Spinal cord (tissue), 10 donors: ENCODE measurements around the gene SPSB2. TPM values are rescaled to one million over a fixed set of nuclear protein-coding genes. Genes with fewer than 3 reads are reported as not detected.
"Not testable (repeated sequence)": the region's sequence is repeated elsewhere in the genome, so short reads cannot be mapped to it uniquely, and the experiment has no call there.

Experiments used
- DNase-seq, 6 donors: peaks; one replicate each; pipeline versions ENCODE4 v3.0.0 to v3.0.0-alpha.2; 2013 to 2015; ENCODE audit warnings: low spot score in 6 of 6, low read depth in 4 of 6
- H3K27ac ChIP-seq: one replicate; pipeline ENCODE4 v1.5.1; 2013; ENCODE audit warnings: low read depth, low read length, control low read depth
- H3K27me3 ChIP-seq: one replicate; pipeline ENCODE4 v1.6.1; 2013; ENCODE audit warnings: low read length; ENCODE audit not compliant: control insufficient read depth, insufficient read depth
- H3K36me3 ChIP-seq: one replicate; pipeline ENCODE4 v1.6.1; 2013; ENCODE audit warnings: low read length; ENCODE audit not compliant: control insufficient read depth, insufficient read depth
- H3K4me1 ChIP-seq: one replicate; pipeline ENCODE4 v1.6.1; 2013; ENCODE audit warnings: low read length; ENCODE audit not compliant: control insufficient read depth, insufficient read depth
- H3K4me3 ChIP-seq: one replicate; pipeline ENCODE4 v1.5.1; 2013; ENCODE audit warnings: low read depth, low read length, control low read depth
- H3K9me3 ChIP-seq: one replicate; pipeline ENCODE4 v1.6.1; 2013; ENCODE audit warnings: low read length; ENCODE audit not compliant: control insufficient read depth, insufficient read depth
- WGBS: methylation state at CpG from one replicate; pipeline ENCODE4 v1.1.5; 2013; ENCODE audit warnings: missing lambda C conversion rate; ENCODE audit not compliant: insufficient coverage; 5-methylcytosine and 5-hydroxymethylcytosine counted together
- polyA plus RNA-seq, 2 donors: library from polyadenylated mRNA; unstranded; fragments of 120-200 nt; gene quantifications; one replicate each; pipeline ENCODE4 v1.2.1, GENCODE V29; 2013; ENCODE audit not compliant: insufficient read length in 2 of 2
- total RNA-seq, 2 donors: library from RNA; depleted of rRNA in 1 of 2; stranded (reverse); fragments of 120-200 nt in 1 of 2; fragments of >200 nt in 1 of 2; gene quantifications; one replicate each; pipeline versions ENCODE4 v1.2.3 to v1.2.4, GENCODE V29; 2013 to 2014
- donor health status: healthy.

The SPSB2 gene
- total and polyA plus RNA-seq, 4 donors: 3.5 to 10.0 (median 5.5) TPM

DNA sequence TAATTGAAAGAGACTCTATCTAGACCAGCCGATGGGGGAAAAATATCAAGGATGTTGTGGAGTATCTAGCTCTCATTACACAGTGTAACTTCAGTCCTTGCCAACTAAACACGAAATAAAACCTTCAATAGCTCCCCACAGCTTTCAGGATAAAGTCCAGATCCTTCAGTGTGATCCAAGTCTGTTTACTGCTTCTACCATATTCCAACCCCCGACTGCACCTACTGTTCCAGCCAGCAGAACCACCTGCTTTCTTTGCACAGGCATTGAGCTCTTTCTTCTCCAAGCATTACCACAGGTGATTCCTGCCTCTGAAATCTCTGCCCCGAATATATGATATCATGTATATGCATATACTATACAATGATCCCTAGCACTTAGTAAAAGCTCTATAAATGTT, 29.3 kb upstream of the SPSB2 start:
- peaks cover 2% of the 10 kb centered on the region for H3K36me3 ChIP-seq
- H3K9me3 ChIP-seq: no peaks in the 10 kb centered on the region
- no peak overlapping the region for H3K27ac ChIP-seq
- no peak for DNase-seq
- 67% methylated on average over 1 of the region's 4 CpGs for WGBS
- H3K27me3 ChIP-seq: no peaks in the 10 kb centered on the region
- H3K4me3 ChIP-seq: no peak overlapping the region
- peaks cover 22% of the 10 kb centered on the region for H3K4me1 ChIP-seq

DNA sequence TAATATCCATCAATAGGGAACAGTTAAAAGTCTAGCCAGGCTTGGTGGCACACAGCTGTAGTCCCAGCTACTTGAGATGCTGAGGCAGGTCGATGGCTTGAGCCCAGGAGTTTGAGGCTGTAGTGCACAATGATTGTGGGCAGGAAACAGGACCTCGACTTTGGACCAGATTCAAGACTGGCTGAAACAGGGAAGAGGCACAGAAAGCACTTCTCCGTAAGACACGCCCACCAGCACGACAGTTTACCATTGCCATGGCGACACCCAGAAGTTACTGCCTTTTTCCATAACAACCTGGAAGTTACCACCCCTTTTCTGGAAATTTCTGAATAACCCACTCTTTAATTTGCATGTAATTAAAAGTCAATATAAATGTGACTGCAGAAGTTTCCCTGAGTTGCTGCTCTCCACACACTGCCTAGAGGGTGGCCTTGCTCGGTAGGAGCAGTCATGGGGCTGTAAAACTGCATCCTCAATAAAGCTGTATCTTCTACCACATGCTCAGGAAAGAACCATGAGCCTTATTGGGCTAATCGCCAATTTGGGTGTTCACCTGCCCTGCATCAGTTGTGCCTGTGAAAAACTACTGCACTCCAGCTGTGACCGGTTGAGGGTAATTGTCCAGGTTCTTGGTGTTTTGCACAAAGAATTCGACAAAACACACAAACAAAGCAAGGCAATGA, 26.9 kb upstream of the SPSB2 start:
- 27% methylated on average over 5 of the region's 10 CpGs for WGBS
- Histone ChIP-seq H3K4me1 (peaks cover 15% of the 10 kb centered on the region), H3K27me3 (no peaks in the 10 kb centered on the region), H3K36me3 (no peaks in the 10 kb centered on the region), H3K9me3 (no peaks in the 10 kb centered on the region), H3K4me3 (no peak overlapping the region), H3K27ac (peak overlapping the region; percentile 84)
- DNase-seq: peak in 3 of 6 donors; percentile 75 to 87 (median 82)

DNA sequence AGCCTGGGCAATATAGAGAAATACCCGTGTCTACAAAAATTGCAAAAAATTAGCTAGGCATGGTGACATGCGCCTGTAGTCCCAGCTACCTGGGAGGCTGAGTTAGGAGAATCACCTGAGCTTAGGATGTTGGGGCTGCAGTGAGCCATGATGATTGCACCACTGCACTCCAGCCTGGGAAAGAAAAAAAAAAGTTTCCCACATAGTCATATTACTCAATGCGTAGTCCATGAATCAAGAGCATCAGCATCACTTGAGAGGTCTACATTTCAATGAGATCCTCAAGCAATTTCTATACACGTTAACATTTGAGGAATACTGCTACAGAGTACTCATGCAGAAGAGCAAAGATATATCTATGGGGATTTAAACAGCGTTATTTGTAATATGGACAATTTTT, 26.3 kb upstream of the SPSB2 start:
- Histone ChIP-seq H3K27me3 (no peaks in the 10 kb centered on the region), H3K4me1 (peaks cover 13% of the 10 kb centered on the region), H3K36me3 (no peaks in the 10 kb centered on the region), H3K9me3 (no peaks in the 10 kb centered on the region), H3K4me3 (no peak overlapping the region), H3K27ac (peak overlapping the region; percentile 84)
- DNase-seq: no peak
- 100% methylated on average over 1 of the region's 5 CpGs for WGBS

DNA sequence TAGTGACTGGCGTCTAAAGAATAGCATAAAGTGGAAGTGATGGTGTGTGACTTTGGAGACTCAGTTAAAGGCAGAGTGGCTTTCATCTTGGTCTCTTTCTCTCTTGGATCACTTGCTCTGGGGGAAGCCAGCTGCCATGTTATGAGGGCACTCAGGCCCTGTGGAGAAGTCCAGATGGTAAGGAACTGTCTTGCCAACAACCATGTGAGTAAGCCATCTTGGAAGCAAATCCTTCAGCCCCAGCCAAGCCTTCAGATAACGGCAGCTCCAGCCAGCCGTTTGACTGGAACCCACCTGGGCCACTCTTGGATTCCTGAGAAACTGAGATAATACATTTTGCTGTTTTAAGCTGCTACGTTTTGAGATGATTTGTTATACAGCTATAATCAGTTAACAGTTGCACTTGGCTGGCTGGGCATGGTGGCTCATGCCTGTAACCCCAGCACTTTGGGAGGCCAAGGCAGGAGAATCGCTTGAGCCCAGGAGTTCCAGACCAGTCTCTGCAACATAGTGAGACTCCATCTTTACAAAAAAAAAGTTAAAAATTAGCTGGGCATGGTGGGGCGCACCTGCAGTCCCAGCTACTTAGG, 23.8 kb upstream of the SPSB2 start:
- Histone ChIP-seq H3K4me3 (no peak overlapping the region), H3K4me1 (peaks cover 13% of the 10 kb centered on the region), H3K27me3 (no peaks in the 10 kb centered on the region), H3K9me3 (no peaks in the 10 kb centered on the region), H3K27ac (no peak overlapping the region), H3K36me3 (no peaks in the 10 kb centered on the region)
- peak in 1 of 6 donors; percentile 49 for DNase-seq
- 61% methylated on average over 3 of the region's 6 CpGs for WGBS

DNA sequence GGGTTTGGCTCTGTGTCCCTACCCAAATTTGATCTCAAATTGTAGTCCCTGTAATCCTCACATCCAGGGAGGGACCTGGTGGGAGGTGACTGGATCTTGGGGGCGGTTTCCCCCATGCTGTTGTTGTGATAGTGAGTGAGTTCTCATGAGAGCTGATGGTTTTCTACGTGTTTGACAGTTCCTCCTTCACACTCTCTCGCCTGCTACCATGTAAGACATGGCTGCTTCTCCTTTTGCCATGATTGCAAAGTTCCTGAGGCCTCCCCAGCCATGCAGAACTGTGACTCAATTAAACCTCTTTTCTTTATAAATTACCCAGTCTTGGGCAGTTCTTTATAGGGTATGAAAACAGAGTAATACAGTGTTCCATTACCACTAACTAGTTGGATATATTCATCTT, 21.2 kb upstream of the SPSB2 start:
- no peak for DNase-seq
- Histone ChIP-seq H3K9me3 (no peaks in the 10 kb centered on the region), H3K4me1 (peaks cover 15% of the 10 kb centered on the region), H3K36me3 (no peaks in the 10 kb centered on the region), H3K4me3 (no peak overlapping the region), H3K27ac (no peak overlapping the region), H3K27me3 (no peaks in the 10 kb centered on the region)
- no CpG with 5 or more reads among the region's 3 CpGs for WGBS

DNA sequence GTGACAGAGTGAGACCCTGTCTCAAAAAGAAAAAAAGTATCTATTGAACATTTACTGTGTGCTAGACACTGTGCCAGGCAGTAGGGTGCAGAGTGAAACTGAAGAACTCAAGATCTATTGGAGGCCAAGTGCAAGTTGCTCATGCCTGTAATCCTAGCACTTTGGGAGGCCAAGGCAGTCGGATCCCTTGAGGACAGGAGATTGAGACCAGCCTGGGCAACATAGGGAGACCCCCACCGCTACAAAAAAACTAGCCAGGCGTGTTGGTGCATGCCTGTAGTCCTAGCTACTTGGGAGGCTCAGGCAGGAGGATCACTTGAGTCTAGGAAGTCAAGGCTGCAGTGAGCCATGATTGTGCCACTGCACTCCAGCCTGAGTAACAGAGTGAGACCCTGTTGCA, 19.6 kb upstream of the SPSB2 start:
- WGBS: 94% methylated on average over 3 of the region's 3 CpGs
- not testable (repeated sequence) for DNase-seq, H3K9me3 ChIP-seq, H3K36me3 ChIP-seq, H3K27me3 ChIP-seq, H3K4me3 ChIP-seq, H3K27ac ChIP-seq
- H3K4me1 ChIP-seq: peaks cover 10% of the 10 kb centered on the region

DNA sequence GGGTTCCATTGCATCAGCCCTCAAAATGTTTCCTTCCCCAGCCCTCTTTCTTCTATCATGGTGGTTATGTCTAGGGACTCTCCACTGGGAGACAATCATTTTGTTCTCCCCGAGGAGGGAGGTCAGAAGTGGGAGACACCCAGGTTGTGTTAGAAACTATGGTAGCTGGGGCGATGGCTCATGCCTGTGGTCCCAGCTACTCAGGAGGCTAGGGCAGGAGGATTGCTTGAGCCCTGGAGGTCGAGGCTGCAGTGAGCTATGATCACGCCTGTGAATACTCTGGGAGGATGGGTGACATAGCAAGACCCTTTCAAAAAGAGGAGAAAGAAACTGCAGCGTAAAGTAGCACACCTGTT, 18.5 kb upstream of the SPSB2 start:
- no peak for DNase-seq
- peak overlapping the region; percentile 87 for H3K27ac ChIP-seq
- no peaks in the 10 kb centered on the region for H3K9me3 ChIP-seq
- H3K27me3 ChIP-seq: no peaks in the 10 kb centered on the region
- H3K36me3 ChIP-seq: no peaks in the 10 kb centered on the region
- H3K4me1 ChIP-seq: peaks cover 10% of the 10 kb centered on the region
- peak overlapping the region; percentile 53 for H3K4me3 ChIP-seq
- WGBS: 94% methylated on average over 3 of the region's 5 CpGs

DNA sequence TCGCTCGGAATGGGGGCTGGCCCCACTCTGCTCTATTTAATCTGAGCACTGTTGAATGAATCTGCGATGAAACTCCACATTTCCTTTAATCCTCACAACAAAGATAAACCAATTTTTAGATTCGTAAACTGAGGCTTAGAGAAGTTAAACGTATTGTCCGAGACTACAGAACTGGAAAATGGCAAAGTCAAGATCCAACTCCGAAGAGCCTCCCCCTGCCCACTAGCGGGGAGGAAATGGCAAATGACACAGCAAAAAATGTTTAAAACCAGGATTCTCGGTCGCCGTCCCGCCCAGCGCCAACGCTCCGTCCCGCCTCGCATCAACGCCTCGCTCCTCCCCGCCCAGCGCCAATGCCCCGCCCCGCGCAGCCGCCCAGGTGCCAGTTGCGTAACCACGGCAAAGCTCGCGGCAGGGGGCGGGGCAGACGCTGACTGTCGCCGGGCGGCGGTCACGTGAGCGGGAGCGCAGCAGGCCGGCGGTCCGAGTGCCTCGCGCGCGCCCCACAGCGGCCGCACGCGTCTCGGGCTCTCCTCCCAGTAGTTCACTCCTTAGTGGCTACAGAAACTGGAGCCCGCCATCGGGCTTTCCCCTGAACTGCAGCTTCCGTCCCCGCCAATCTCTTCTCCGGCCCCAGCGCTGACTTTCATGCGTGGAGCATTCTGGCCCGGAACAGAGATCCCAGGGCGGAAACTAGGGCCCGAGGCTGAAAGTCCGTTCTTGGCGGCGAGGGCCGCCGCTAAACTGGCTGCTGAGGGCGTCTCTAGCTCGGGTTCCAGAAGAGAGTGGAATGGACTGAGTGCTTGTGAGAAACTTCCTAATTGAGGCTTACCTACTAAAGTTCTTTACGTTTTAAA, 17.9 kb upstream of the SPSB2 start:
- Histone ChIP-seq H3K4me1 (peaks cover 10% of the 10 kb centered on the region), H3K4me3 (peak overlapping the region; percentile 58), H3K27ac (peak overlapping the region; percentile 88), H3K9me3 (no peaks in the 10 kb centered on the region), H3K27me3 (no peaks in the 10 kb centered on the region), H3K36me3 (no peaks in the 10 kb centered on the region)
- DNase-seq: peak in 5 of 6 donors; percentile 90 to 99 (median 95)
- WGBS: 2% methylated on average over 64 of the region's 68 CpGs

DNA sequence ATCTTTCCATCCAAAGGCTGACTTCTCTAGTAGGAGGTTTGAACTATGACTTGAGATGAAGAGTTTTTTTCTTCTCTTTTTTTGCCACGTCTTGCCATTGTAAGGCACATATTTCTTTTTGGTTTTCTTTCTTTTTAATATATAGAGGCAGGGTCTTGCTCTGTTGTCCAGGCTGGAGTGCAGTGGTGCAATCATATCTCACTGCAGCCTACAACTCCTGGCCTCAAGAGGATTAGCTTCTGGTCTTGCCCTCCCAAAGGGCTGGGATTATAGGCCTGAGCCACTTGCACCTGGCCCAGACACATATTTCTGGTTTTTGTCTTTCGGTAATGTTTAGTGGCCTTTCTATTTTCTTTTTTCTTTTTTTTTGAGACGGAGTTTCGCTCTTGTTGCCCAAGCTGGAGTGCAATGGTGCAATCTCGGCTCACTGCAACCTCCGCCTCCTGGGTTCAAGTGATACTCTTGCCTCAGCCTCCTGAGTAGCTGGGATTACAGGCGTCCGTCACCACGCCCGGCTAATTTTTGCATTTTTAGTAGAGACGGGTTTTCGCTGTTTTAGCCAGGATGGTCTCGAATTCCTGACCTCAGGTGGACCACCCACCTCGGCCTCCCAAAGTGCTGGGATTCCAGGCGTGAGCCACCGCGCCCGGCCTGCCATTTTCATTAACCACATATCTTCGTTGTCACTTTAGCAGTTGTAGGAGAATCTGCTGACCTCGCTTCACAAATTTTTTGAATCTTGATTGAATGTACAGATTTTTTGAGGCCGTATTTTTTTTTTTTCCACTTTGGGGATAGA, 16.9 kb upstream of the SPSB2 start:
- H3K36me3 ChIP-seq, H3K27me3 ChIP-seq, H3K4me3 ChIP-seq, H3K9me3 ChIP-seq, DNase-seq: not testable (repeated sequence)
- Histone ChIP-seq H3K27ac (peak overlapping the region; percentile 88), H3K4me1 (peaks cover 10% of the 10 kb centered on the region)
- 84% methylated on average over 13 of the region's 21 CpGs for WGBS
